Measurements from ENCODE around the gene ZC3H7A.

ZC3H7A gene

DNA sequence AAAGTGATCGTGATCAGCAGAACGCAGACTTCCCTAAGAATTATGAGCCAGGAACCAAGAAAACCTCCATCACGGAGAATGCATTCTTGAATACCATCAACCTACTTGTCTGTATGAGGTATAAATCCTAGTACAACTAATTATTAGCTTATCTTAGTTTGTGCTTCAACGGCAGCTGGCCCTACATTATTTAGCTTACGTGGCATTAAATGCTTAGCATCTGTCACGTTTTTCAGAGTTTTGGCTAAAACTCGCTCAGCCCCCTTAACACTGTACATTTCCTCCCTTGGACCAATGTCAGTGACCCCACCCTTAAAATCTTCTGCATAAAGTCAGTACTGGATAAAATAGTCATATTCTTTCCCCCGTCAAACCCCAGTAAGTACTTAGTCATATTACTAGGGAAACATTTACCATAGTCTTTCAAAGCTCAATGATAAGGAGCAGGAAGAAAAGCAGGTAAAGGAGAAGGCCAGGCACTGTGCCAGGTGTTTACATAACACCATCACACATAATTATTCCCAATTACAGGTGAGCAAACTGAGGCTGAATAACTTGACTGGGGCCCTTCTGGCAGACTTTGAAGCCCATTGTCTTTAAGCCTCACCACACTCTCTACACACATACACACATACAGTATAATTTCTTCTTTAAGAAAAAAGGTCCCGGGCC, 37.8 kb downstream of the ZC3H7A start:
- Histone ChIP-seq H2AFZ (no peak overlapping the region), H3K9me3 (ENCODE audit: control insufficient read depth, low read length) (no peaks in the 10 kb centered on the region), H3K9ac (no peak overlapping the region), H3K4me3 (ENCODE audit: low read depth, low read length) (no peak overlapping the region), H3K79me2 (no peaks in the 10 kb centered on the region), H3K36me3 (ENCODE audit: control insufficient read depth, insufficient read depth, low read length) (no peaks in the 10 kb centered on the region), H3K27ac (no peak overlapping the region), H3K27me3 (ENCODE audit: control insufficient read depth, insufficient read depth, low read length) (no peaks in the 10 kb centered on the region), H3K4me2 (ENCODE audit: low read length) (no peak overlapping the region), H3K4me1 (no peaks in the 10 kb centered on the region)
- TF ChIP-seq CTCF (IDR thresholded peaks at IDR 0.05) = no peak

DNA sequence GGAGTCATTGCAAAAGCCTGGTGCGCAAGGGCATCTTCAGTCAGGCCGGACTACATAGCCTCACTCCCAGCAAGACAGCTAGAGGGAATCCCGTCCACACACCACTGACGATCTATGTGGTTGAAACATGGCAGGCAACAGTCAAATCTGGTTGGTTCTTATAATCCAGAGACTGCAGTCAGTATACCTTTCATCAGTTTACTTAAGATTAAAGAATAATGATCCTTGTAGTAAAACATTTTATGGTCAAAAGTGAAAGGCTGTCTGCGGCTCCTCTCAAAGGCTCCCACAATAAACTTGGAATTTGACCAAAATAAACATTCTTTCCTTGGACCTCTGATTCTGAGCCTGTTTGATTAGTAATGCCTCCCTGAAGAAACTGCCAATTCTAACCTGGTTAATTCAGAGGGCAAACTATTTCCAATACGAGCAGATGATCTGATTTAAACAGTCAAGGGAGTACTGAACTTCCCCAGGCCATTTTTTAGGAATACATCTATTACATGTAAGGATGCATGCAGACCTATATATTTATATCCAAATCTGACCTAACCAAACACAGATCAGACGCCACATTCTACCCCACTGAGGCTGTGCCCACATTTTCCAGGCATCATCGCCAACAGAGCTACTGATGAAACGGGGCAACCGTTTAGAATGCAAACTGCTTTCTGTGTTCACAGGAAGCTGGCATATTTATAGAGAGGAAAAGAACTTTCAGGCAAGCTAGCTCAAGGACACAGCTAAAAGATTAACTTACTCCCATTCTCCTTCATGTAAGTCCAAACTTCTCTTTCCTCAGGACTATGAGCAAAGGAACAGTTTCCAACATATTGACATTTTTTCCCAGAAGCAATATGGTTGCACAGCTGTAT, 39.1 kb downstream of the ZC3H7A start:
- H3K4me3 ChIP-seq (ENCODE audit: low read depth, low read length) = no peak overlapping the region
- H3K79me2 ChIP-seq = no peaks in the 10 kb centered on the region
- no peaks in the 10 kb centered on the region for H3K9me3 ChIP-seq (ENCODE audit: control insufficient read depth, low read length)
- TF ChIP-seq CTCF (IDR thresholded peaks at IDR 0.05) = no peak
- no peak overlapping the region for H3K4me2 ChIP-seq (ENCODE audit: low read length)
- H3K27me3 ChIP-seq (ENCODE audit: control insufficient read depth, insufficient read depth, low read length) = no peaks in the 10 kb centered on the region
- no peak overlapping the region for H3K27ac ChIP-seq
- no peaks in the 10 kb centered on the region for H3K4me1 ChIP-seq
- H3K36me3 ChIP-seq (ENCODE audit: control insufficient read depth, insufficient read depth, low read length) = no peaks in the 10 kb centered on the region
- no peak overlapping the region for H2AFZ ChIP-seq
- H3K9ac ChIP-seq = no peak overlapping the region

GRCh38 chr16:11756248-11756647, 40.8 kb downstream of the ZC3H7A start:
- no peak overlapping the region for H3K27ac ChIP-seq
- H3K27me3 ChIP-seq (ENCODE audit: control insufficient read depth, insufficient read depth, low read length) = no peaks in the 10 kb centered on the region
- H3K4me1 ChIP-seq = no peaks in the 10 kb centered on the region
- no peaks in the 10 kb centered on the region for H3K79me2 ChIP-seq
- no peak for TF ChIP-seq CTCF (IDR thresholded peaks at IDR 0.05)
- H3K9ac ChIP-seq = no peak overlapping the region
- no peak overlapping the region for H2AFZ ChIP-seq
- H3K4me2 ChIP-seq (ENCODE audit: low read length) = no peak overlapping the region
- H3K4me3 ChIP-seq (ENCODE audit: low read depth, low read length) = no peak overlapping the region
- H3K9me3 ChIP-seq (ENCODE audit: control insufficient read depth, low read length) = no peaks in the 10 kb centered on the region
- H3K36me3 ChIP-seq (ENCODE audit: control insufficient read depth, insufficient read depth, low read length) = no peaks in the 10 kb centered on the region

DNA sequence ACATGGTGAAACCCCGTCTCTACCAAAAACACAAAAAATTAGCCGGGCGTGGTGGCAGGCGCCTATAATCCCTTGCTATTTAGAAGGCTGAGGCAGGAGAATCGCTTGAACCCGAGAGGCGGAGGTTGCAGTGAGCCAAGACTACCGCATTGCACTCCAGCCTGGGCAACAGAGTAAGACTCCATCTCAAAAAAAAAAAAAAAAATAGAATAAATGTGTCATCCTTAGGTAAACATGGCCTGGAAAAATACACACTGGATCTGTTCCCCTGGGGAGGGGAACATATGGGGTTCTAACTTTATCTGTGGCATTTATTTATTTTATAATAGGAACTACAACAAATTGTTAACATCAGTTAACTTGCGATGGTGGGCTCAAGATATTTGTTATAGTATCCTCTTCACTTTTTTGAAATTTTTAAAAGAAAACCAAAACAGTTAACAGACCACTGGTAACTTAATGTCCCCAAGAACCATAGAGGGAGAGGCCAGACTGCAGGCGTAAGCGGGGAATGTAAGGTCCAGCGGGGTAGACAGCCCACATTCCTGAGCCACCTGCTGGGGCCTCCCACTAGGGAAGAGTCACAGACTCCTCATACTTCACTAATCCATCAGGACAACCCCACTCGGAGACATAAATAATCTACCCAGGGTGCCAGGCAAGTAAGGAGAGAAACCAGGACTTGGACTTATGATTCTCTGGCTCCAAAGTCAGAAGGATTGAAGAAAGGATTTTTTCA, 41.9 kb downstream of the ZC3H7A start:
- no peak for TF ChIP-seq CTCF (IDR thresholded peaks at IDR 0.05)
- Histone ChIP-seq H3K9ac (no peak overlapping the region), H3K4me1 (no peaks in the 10 kb centered on the region), H3K79me2 (no peaks in the 10 kb centered on the region), H3K4me2 (ENCODE audit: low read length) (no peak overlapping the region), H3K36me3 (ENCODE audit: control insufficient read depth, insufficient read depth, low read length) (no peaks in the 10 kb centered on the region), H3K27me3 (ENCODE audit: control insufficient read depth, insufficient read depth, low read length) (no peaks in the 10 kb centered on the region), H3K4me3 (ENCODE audit: low read depth, low read length) (no peak overlapping the region), H2AFZ (no peak overlapping the region), H3K27ac (no peak overlapping the region), H3K9me3 (ENCODE audit: control insufficient read depth, low read length) (no peaks in the 10 kb centered on the region)
